ENCODE data around the gene GPR78.

The GPR78 gene

GRCh38 chr4:8600266-8600665 lies 20.1 kb downstream of the GPR78 start:
- DNase-seq (ENCODE audit: low read depth, low spot score): no peak

- no peak for DNase-seq (ENCODE audit: low read depth, low spot score)
These were observed 20.5 kb downstream of the GPR78 start for GRCh38 chr4:8600686-8601085.

GRCh38 chr4:8601086-8601485 lies 20.9 kb downstream of the GPR78 start:
- no peak for DNase-seq (ENCODE audit: low read depth, low spot score)

- DNase-seq (ENCODE audit: low read depth, low spot score): no peak
These were observed 21.4 kb downstream of the GPR78 start for GRCh38 chr4:8601556-8601955.

GRCh38 chr4:8602686-8603430 lies 22.7 kb downstream of the GPR78 start:
- no peak for DNase-seq (ENCODE audit: low read depth, low spot score)

- no peak for DNase-seq (ENCODE audit: low read depth, low spot score)
These were observed 23.7 kb downstream of the GPR78 start for GRCh38 chr4:8603931-8604330.

- no peak for DNase-seq (ENCODE audit: low read depth, low spot score)
These were observed 25.1 kb downstream of the GPR78 start for GRCh38 chr4:8605289-8605688.

- no peak for DNase-seq (ENCODE audit: low read depth, low spot score)
These were observed 26.3 kb downstream of the GPR78 start for GRCh38 chr4:8606476-8606875.

- DNase-seq (ENCODE audit: low read depth, low spot score): no peak
These were observed 26.8 kb downstream of the GPR78 start for GRCh38 chr4:8606966-8607365.

GRCh38 chr4:8607603-8608481 lies 27.6 kb downstream of the GPR78 start:
- DNase-seq (ENCODE audit: low read depth, low spot score): no peak

GRCh38 chr4:8608714-8609391 lies 28.7 kb downstream of the GPR78 start:
- DNase-seq (ENCODE audit: low read depth, low spot score): no peak

GRCh38 chr4:8609406-8609805 lies 29.2 kb downstream of the GPR78 start:
- no peak for DNase-seq (ENCODE audit: low read depth, low spot score)

GRCh38 chr4:8609824-8610350 lies 29.7 kb downstream of the GPR78 start:
- DNase-seq (ENCODE audit: low read depth, low spot score): no peak

- DNase-seq (ENCODE audit: low read depth, low spot score): no peak
These were observed 30.8 kb downstream of the GPR78 start for GRCh38 chr4:8610858-8611616.

GRCh38 chr4:8612646-8613045 lies 32.5 kb downstream of the GPR78 start:
- no peak for DNase-seq (ENCODE audit: low read depth, low spot score)

- DNase-seq (ENCODE audit: low read depth, low spot score): no peak
These were observed 33.5 kb downstream of the GPR78 start for GRCh38 chr4:8613421-8614364.

GRCh38 chr4:8614365-8615193 lies 34.4 kb downstream of the GPR78 start:
- no peak for DNase-seq (ENCODE audit: low read depth, low spot score)

GRCh38 chr4:8615366-8615765 lies 35.2 kb downstream of the GPR78 start:
- no peak for DNase-seq (ENCODE audit: low read depth, low spot score)

Data from brain pericyte (primary cell).